SK-N-SH treated with all-trans-retinoic acid at 6 μM for 48 hours (cell line): ENCODE measurements around the gene EDEM1.

Experiments
- ATAC-seq: fragments of 200-7000 bp; cut with Tn5 transposase; 3 replicates; pipeline ENCODE4 v1.9.1; 2020; ENCODE audit warnings: mild to moderate bottlenecking, moderate library complexity
- ARNTL ChIP-seq: fragments of 450-650 bp; formaldehyde crosslinking; IDR thresholded peaks from 2 replicates; pipeline ENCODE4 v1.5.0; 2020; ENCODE audit warnings: low read depth, mild to moderate bottlenecking, moderate library complexity, borderline replicate concordance
- BACH2 ChIP-seq: fragments of 250-450 bp; sonication (Bioruptor Pico); IDR thresholded peaks from 2 replicates; pipeline ENCODE4 v1.9.0; 2021; ENCODE audit warnings: mild to moderate bottlenecking, borderline replicate concordance
- CSDC2 ChIP-seq: fragments of 250-450 bp; sonication (Bioruptor Pico); IDR thresholded peaks from 2 replicates; pipeline ENCODE4 v1.5.0; 2020; ENCODE audit warnings: mild to moderate bottlenecking, moderate library complexity
- ESRRG ChIP-seq: fragments of 250-450 bp; sonication (Bioruptor Pico); IDR thresholded peaks from 2 replicates; pipeline ENCODE4 v1.6.1; 2021; ENCODE audit warnings: mild to moderate bottlenecking
- GLIS3 ChIP-seq: fragments of 250-450 bp; sonication (Bioruptor Pico); IDR thresholded peaks from 2 replicates; pipeline ENCODE4 v1.5.0; 2020; ENCODE audit warnings: mild to moderate bottlenecking, moderate library complexity
- ISL1 ChIP-seq: fragments of 250-450 bp; sonication (Bioruptor Pico); IDR thresholded peaks from 2 replicates; pipeline ENCODE4 v2.1.2; 2022; ENCODE audit warnings: mild to moderate bottlenecking, moderate library complexity
- OSR1 ChIP-seq: fragments of 250-450 bp; sonication (Bioruptor Pico); IDR thresholded peaks from 2 replicates; pipeline ENCODE4 v1.8.0; 2022; ENCODE audit warnings: moderate library complexity, mild to moderate bottlenecking, inconsistent platforms
- PPARA ChIP-seq: fragments of 250-450 bp; sonication (Bioruptor Pico); IDR thresholded peaks from 2 replicates; pipeline ENCODE4 v1.5.0; 2020; ENCODE audit warnings: mild to moderate bottlenecking, borderline replicate concordance
- RARB ChIP-seq: fragments of 250-450 bp; sonication (Bioruptor Pico); IDR thresholded peaks from 2 replicates; pipeline ENCODE4 v1.8.0; 2021; ENCODE audit warnings: mild to moderate bottlenecking, moderate library complexity
- SNAI2 ChIP-seq: fragments of 250-450 bp; sonication (Bioruptor Pico); IDR thresholded peaks from 2 replicates; pipeline ENCODE4 v1.5.0; 2020; ENCODE audit warnings: mild to moderate bottlenecking, moderate library complexity
- TCF4 ChIP-seq: fragments of 250-450 bp; sonication (Bioruptor Pico); IDR thresholded peaks from 2 replicates; pipeline ENCODE4 v1.8.0; 2021; ENCODE audit warnings: mild to moderate bottlenecking, moderate library complexity, borderline replicate concordance
- TOX ChIP-seq: fragments of 250-450 bp; sonication (Bioruptor Pico); IDR thresholded peaks from 2 replicates; pipeline ENCODE4 v1.8.0; 2021; ENCODE audit warnings: mild to moderate bottlenecking, moderate library complexity, borderline replicate concordance
- ZFP30 ChIP-seq: fragments of 450-650 bp; formaldehyde crosslinking; IDR thresholded peaks from 2 replicates; pipeline ENCODE4 v1.5.0; 2022; ENCODE audit warnings: mild to moderate bottlenecking, moderate library complexity
- ZNF565 ChIP-seq: fragments of 450-650 bp; formaldehyde crosslinking; conservative IDR thresholded peaks from 2 replicates; pipeline ENCODE4 v1.5.0; 2020; ENCODE audit warnings: low read depth, mild to moderate bottlenecking, moderate library complexity
- ZNF70 ChIP-seq: fragments of 450-650 bp; formaldehyde crosslinking; IDR thresholded peaks from 2 replicates; pipeline ENCODE4 v1.5.0; 2020; ENCODE audit warnings: mild to moderate bottlenecking, moderate library complexity
- ZNF8 ChIP-seq: fragments of 450-650 bp; formaldehyde crosslinking; IDR thresholded peaks from 2 replicates; pipeline ENCODE4 v1.5.0; 2020; ENCODE audit warnings: mild to moderate bottlenecking, moderate library complexity
- TF ChIP-seq, protein P1 (sequence below): fragments of 250-450 bp; sonication (Bioruptor Pico); IDR thresholded peaks from 2 replicates; pipeline ENCODE4 v1.5.0; 2020; ENCODE audit warnings: mild to moderate bottlenecking, moderate library complexity
- TF ChIP-seq, protein P2 (sequence below): fragments of 250-450 bp; sonication (Bioruptor Pico); IDR thresholded peaks from 2 replicates; pipeline ENCODE4 v1.5.1; 2021; ENCODE audit warnings: mild to moderate bottlenecking, moderate library complexity
- TF ChIP-seq, protein P3 (sequence below): fragments of 250-450 bp; sonication (Bioruptor Pico); IDR thresholded peaks from 2 replicates; pipeline ENCODE4 v1.8.0; 2021; ENCODE audit warnings: low read depth, mild to moderate bottlenecking, moderate library complexity, borderline replicate concordance
- TF ChIP-seq, protein P4 (sequence below): fragments of 250-450 bp; sonication (Bioruptor Pico); IDR thresholded peaks from 2 replicates; pipeline ENCODE4 v1.5.1; 2020; ENCODE audit warnings: low read depth, mild to moderate bottlenecking, moderate library complexity
- TF ChIP-seq, protein P5 (sequence below): fragments of 250-450 bp; sonication (Bioruptor Pico); IDR thresholded peaks from 2 replicates; pipeline ENCODE4 v1.8.0; 2020; ENCODE audit warnings: mild to moderate bottlenecking, moderate library complexity, borderline replicate concordance

EDEM1 gene

DNA sequence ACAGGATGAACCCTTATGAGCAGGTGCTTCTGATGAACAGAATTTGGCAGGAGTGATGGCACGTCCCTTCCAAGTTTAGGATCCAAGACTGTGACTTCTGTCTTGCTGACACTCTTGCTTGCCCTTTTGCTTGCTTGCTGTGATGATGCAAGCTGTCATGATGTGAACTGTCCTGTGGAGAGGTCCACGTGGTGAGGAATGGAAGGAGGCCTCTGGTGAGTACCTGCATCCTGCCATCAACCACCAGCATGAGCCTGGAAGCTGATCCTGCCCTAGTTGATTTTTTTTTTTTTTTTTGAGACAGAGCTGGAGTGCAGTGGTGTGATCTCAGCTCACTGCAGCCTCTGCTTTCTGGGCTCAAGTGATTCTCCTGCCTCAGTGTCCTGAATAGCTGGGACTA, 45.5 kb downstream of the EDEM1 start:
- TF ChIP-seq ZNF8 (CRISPR knock-in tag) (no peak), PPARA (CRISPR knock-in tag) (no peak), CSDC2 (CRISPR knock-in tag) (no peak), RARB (CRISPR knock-in tag) (no peak), OSR1 (CRISPR knock-in tag) (no peak), BACH2 (CRISPR knock-in tag) (no peak), TCF4 (CRISPR knock-in tag) (no peak), ZNF70 (CRISPR knock-in tag) (no peak), ZNF565 (CRISPR knock-in tag) (no peak), GLIS3 (CRISPR knock-in tag) (no peak), TOX (no peak), ARNTL (CRISPR knock-in tag) (no peak), ISL1 (CRISPR knock-in tag) (no peak), ZFP30 (CRISPR knock-in tag) (no peak)
- TF ChIP-seq, protein P1, sequence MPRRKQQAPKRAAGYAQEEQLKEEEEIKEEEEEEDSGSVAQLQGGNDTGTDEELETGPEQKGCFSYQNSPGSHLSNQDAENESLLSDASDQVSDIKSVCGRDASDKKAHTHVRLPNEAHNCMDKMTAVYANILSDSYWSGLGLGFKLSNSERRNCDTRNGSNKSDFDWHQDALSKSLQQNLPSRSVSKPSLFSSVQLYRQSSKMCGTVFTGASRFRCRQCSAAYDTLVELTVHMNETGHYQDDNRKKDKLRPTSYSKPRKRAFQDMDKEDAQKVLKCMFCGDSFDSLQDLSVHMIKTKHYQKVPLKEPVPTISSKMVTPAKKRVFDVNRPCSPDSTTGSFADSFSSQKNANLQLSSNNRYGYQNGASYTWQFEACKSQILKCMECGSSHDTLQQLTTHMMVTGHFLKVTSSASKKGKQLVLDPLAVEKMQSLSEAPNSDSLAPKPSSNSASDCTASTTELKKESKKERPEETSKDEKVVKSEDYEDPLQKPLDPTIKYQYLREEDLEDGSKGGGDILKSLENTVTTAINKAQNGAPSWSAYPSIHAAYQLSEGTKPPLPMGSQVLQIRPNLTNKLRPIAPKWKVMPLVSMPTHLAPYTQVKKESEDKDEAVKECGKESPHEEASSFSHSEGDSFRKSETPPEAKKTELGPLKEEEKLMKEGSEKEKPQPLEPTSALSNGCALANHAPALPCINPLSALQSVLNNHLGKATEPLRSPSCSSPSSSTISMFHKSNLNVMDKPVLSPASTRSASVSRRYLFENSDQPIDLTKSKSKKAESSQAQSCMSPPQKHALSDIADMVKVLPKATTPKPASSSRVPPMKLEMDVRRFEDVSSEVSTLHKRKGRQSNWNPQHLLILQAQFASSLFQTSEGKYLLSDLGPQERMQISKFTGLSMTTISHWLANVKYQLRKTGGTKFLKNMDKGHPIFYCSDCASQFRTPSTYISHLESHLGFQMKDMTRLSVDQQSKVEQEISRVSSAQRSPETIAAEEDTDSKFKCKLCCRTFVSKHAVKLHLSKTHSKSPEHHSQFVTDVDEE (CRISPR knock-in tag) = no peak
- TF ChIP-seq, protein P2, sequence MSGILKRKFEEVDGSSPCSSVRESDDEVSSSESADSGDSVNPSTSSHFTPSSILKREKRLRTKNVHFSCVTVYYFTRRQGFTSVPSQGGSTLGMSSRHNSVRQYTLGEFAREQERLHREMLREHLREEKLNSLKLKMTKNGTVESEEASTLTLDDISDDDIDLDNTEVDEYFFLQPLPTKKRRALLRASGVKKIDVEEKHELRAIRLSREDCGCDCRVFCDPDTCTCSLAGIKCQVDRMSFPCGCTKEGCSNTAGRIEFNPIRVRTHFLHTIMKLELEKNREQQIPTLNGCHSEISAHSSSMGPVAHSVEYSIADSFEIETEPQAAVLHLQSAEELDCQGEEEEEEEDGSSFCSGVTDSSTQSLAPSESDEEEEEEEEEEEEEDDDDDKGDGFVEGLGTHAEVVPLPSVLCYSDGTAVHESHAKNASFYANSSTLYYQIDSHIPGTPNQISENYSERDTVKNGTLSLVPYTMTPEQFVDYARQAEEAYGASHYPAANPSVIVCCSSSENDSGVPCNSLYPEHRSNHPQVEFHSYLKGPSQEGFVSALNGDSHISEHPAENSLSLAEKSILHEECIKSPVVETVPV = no peak
- TF ChIP-seq, protein P3, sequence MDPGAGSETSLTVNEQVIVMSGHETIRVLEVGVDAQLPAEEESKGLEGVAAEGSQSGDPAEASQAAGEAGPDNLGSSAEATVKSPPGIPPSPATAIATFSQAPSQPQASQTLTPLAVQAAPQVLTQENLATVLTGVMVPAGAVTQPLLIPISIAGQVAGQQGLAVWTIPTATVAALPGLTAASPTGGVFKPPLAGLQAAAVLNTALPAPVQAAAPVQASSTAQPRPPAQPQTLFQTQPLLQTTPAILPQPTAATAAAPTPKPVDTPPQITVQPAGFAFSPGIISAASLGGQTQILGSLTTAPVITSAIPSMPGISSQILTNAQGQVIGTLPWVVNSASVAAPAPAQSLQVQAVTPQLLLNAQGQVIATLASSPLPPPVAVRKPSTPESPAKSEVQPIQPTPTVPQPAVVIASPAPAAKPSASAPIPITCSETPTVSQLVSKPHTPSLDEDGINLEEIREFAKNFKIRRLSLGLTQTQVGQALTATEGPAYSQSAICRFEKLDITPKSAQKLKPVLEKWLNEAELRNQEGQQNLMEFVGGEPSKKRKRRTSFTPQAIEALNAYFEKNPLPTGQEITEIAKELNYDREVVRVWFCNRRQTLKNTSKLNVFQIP (CRISPR knock-in tag) = no peak
- TF ChIP-seq, protein P4, sequence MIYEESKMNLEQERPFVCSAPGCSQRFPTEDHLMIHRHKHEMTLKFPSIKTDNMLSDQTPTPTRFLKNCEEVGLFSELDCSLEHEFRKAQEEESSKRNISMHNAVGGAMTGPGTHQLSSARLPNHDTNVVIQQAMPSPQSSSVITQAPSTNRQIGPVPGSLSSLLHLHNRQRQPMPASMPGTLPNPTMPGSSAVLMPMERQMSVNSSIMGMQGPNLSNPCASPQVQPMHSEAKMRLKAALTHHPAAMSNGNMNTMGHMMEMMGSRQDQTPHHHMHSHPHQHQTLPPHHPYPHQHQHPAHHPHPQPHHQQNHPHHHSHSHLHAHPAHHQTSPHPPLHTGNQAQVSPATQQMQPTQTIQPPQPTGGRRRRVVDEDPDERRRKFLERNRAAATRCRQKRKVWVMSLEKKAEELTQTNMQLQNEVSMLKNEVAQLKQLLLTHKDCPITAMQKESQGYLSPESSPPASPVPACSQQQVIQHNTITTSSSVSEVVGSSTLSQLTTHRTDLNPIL (CRISPR knock-in tag) = no peak
- TF ChIP-seq, protein P5, sequence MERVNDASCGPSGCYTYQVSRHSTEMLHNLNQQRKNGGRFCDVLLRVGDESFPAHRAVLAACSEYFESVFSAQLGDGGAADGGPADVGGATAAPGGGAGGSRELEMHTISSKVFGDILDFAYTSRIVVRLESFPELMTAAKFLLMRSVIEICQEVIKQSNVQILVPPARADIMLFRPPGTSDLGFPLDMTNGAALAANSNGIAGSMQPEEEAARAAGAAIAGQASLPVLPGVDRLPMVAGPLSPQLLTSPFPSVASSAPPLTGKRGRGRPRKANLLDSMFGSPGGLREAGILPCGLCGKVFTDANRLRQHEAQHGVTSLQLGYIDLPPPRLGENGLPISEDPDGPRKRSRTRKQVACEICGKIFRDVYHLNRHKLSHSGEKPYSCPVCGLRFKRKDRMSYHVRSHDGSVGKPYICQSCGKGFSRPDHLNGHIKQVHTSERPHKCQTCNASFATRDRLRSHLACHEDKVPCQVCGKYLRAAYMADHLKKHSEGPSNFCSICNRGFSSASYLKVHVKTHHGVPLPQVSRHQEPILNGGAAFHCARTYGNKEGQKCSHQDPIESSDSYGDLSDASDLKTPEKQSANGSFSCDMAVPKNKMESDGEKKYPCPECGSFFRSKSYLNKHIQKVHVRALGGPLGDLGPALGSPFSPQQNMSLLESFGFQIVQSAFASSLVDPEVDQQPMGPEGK (CRISPR knock-in tag) = no peak
- no peak for ATAC-seq

DNA sequence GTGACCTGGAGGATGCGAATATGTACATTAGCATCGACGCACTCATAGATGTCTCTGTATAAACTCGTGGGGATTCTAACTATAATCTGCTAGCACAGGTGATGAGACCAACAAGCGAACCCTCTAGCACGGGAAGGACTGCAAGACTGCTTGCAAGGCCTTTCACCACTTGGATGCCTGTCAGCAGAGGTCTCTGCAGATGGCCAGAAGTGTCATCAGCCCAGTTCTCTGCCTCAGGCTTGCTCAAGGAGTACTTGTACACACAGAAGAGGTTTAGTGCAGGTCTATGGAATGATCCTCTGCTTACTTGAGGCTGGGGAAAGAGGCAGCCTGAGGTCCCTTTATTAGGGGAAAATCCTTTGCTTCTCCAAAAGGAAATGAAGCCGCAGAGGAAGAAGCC, 48.1 kb downstream of the EDEM1 start:
- no peak for TF ChIP-seq ZNF8 (CRISPR knock-in tag)
- TF ChIP-seq, protein P5 (CRISPR knock-in tag) = no peak
- TF ChIP-seq SNAI2 = no peak
- no peak for TF ChIP-seq ZNF565 (CRISPR knock-in tag)
- no peak for TF ChIP-seq ESRRG (CRISPR knock-in tag)
- no peak for TF ChIP-seq ARNTL (CRISPR knock-in tag)
- TF ChIP-seq PPARA (CRISPR knock-in tag) = no peak
- TF ChIP-seq, protein P3 (CRISPR knock-in tag) = no peak
- no peak for TF ChIP-seq OSR1 (CRISPR knock-in tag)
- TF ChIP-seq RARB (CRISPR knock-in tag) = no peak
- TF ChIP-seq GLIS3 (CRISPR knock-in tag) = no peak
- no peak for ATAC-seq
